ENCODE data around the gene ENOX1. TPM values are rescaled to one million over a fixed set of nuclear protein-coding genes. Genes with fewer than 3 reads are reported as not detected.
A peak's percentile ranks its signal among the peaks of the same experiment; 100 is the strongest.

Gene ENOX1
- polyA plus RNA-seq, 1 donor (not counting 4 experiments of a cell fraction or from before 2014, with no cell fraction given) = 1.1 TPM

- Histone ChIP-seq H3K36me3 (ENCODE audit: control insufficient read depth in 2 of 2, extremely low read depth in 1 of 2, insufficient read depth in 2 of 2, low read length in 2 of 2) (no peaks in the 10 kb centered on the region), H3K27me3 (ENCODE audit: control insufficient read depth, extremely low read depth, insufficient read depth, low read length) (no peaks in the 10 kb centered on the region), H3K4me2 (ENCODE audit: control insufficient read depth, extremely low read depth, insufficient read depth, low read depth, low read length) (peak overlapping the region; percentile 96), H3K9me3 (ENCODE audit: control insufficient read depth, low read depth, low read length) (no peaks in the 10 kb centered on the region), H3K4me3 (ENCODE audit: control insufficient read depth in 2 of 3, extremely low read depth in 1 of 3, insufficient read depth in 2 of 3, low read depth in 1 of 3, low read length in 3 of 3) (peak overlapping the region; percentile 63 to 80 (median 74)), H3K27ac (ENCODE audit: control insufficient read depth, insufficient read depth, low read length) (peak overlapping the region; percentile 8), H3K9me1 (ENCODE audit: control insufficient read depth, extremely low read depth, insufficient read depth, low read length) (no peaks in the 10 kb centered on the region), H2AFZ (ENCODE audit: control insufficient read depth, low read length) (peak overlapping the region; percentile 91), H3K9ac (ENCODE audit: control insufficient read depth, extremely low read depth, insufficient read depth, low read length) (peak overlapping the region; percentile 76), H3K4me1 (ENCODE audit: control insufficient read depth, extremely low read depth, insufficient read depth, low read length) (peaks cover 23% of the 10 kb centered on the region), H4K20me1 (ENCODE audit: control insufficient read depth, extremely low read depth, insufficient read depth, low read length) (no peaks in the 10 kb centered on the region), H3K79me2 (ENCODE audit: control insufficient read depth, insufficient read depth, low read length) (no peaks in the 10 kb centered on the region)
- no peak for TF ChIP-seq CTCF (optimal IDR thresholded peaks at IDR 0.05 in 1 of 3, IDR thresholded peaks at IDR 0.05 in 1 of 3, conservative IDR thresholded peaks at IDR 0.05 in 1 of 3; ENCODE audit: extremely low read depth in 1 of 3, insufficient read depth in 2 of 3, low read length in 3 of 3)
- no peak for TF ChIP-seq EZH2 (IDR thresholded peaks at IDR 0.05; ENCODE audit: low read length)
- DNase-seq (ENCODE audit: low read depth, low spot score) (no peak), FAIRE-seq (no peak)
- dilution Hi-C loops (cut with MboI; ENCODE audit: extremely low pct_ligation_motif_present, low sequenced_read_pairs) = no loop called here
Observed at GRCh38 chr13:43786472-43786765, 353 bp downstream of the ENOX1 start.

GRCh38 chr13:43785650-43786471 is 911 bp downstream of the ENOX1 start:
- Histone ChIP-seq H4K20me1 (ENCODE audit: control insufficient read depth, extremely low read depth, insufficient read depth, low read length) (no peaks in the 10 kb centered on the region), H3K79me2 (ENCODE audit: control insufficient read depth, insufficient read depth, low read length) (no peaks in the 10 kb centered on the region), H3K4me3 (ENCODE audit: control insufficient read depth in 2 of 3, extremely low read depth in 1 of 3, insufficient read depth in 2 of 3, low read depth in 1 of 3, low read length in 3 of 3) (peak overlapping the region; percentile 63 to 80 (median 74)), H3K27ac (ENCODE audit: control insufficient read depth, insufficient read depth, low read length) (no peak overlapping the region), H3K4me2 (ENCODE audit: control insufficient read depth, extremely low read depth, insufficient read depth, low read depth, low read length) (peak overlapping the region; percentile 96), H3K36me3 (ENCODE audit: control insufficient read depth in 2 of 2, extremely low read depth in 1 of 2, insufficient read depth in 2 of 2, low read length in 2 of 2) (no peaks in the 10 kb centered on the region), H3K27me3 (ENCODE audit: control insufficient read depth, extremely low read depth, insufficient read depth, low read length) (no peaks in the 10 kb centered on the region), H3K9me1 (ENCODE audit: control insufficient read depth, extremely low read depth, insufficient read depth, low read length) (no peaks in the 10 kb centered on the region), H2AFZ (ENCODE audit: control insufficient read depth, low read length) (peak overlapping the region; percentile 91), H3K4me1 (ENCODE audit: control insufficient read depth, extremely low read depth, insufficient read depth, low read length) (peaks cover 23% of the 10 kb centered on the region), H3K9ac (ENCODE audit: control insufficient read depth, extremely low read depth, insufficient read depth, low read length) (peak overlapping the region; percentile 76), H3K9me3 (ENCODE audit: control insufficient read depth, low read depth, low read length) (no peaks in the 10 kb centered on the region)
- TF ChIP-seq CTCF (optimal IDR thresholded peaks at IDR 0.05 in 1 of 3, IDR thresholded peaks at IDR 0.05 in 1 of 3, conservative IDR thresholded peaks at IDR 0.05 in 1 of 3; ENCODE audit: extremely low read depth in 1 of 3, insufficient read depth in 2 of 3, low read length in 3 of 3) (no peak), EZH2 (IDR thresholded peaks at IDR 0.05; ENCODE audit: low read length) (no peak)
- dilution Hi-C loops (cut with MboI; ENCODE audit: extremely low pct_ligation_motif_present, low sequenced_read_pairs) = no loop called here
- no peak for DNase-seq (ENCODE audit: low read depth, low spot score)
- FAIRE-seq = peak; percentile 29

Measured in keratinocyte (primary cell).